Activated gamma-delta T cell treated with Interleukin-2 at 50 U/mL for 16 hours (primary cell): ENCODE measurements around the gene SLC25A23.
A peak's percentile ranks its signal among the peaks of the same experiment; 100 is the strongest.
"Not testable (repeated sequence)": the region's sequence is repeated elsewhere in the genome, so short reads cannot be mapped to it uniquely, and the experiment has no call there.

Experiments
- DNase-seq: peaks from one replicate; pipeline ENCODE4 v3.0.0-alpha.2; 2020

SLC25A23 gene

DNA sequence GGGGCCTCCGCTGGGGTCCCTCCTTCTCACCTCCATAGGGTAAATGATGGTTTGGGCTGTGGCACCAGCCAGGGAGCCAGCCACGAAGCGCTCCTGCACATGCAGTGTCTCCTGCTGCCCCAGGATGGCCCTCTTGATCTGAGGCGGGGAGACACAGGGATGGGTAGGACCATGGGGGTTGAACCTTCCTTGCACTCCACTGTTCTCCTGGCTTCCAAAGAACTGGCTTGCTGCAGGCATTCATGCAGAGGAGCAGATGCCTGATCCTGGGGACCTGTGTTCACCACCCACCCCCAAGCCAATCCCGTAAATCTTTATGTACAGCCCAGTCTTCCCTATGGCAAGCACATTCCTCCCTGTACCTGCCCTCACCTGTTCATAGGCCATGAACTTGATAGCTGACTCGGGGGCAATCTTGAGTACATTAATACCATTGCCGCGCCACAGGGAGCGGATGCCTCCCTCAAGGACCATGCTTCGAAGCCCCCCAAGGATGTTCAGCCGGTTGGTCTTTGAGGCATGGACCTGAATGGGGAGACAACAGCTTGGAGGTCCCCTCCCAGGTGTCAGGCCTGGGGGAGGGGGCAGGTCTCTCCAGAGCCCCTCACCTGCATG lies 5.5 kb downstream of the SLC25A23 start:
- DNase-seq: no peak

DNA sequence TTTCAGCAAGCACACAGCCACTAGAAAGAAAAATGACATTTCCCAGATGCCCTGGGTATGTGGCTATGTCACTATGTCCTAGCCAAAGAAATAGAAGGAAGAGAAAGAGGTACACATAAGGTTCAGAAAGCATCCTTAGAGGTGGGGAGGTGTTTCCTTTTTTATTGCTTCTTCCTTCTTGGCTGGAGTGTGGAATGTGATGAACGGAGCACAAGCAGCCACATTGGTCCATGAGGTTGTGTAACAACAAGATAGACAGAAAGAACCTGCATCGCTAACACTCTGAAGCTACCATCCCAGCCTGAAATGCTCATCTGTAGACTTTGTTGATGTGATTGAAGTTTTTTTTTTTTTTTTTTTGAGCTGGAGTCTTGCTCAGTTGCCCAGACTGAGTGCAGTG lies 6.7 kb downstream of the SLC25A23 start:
- no peak for DNase-seq

DNA sequence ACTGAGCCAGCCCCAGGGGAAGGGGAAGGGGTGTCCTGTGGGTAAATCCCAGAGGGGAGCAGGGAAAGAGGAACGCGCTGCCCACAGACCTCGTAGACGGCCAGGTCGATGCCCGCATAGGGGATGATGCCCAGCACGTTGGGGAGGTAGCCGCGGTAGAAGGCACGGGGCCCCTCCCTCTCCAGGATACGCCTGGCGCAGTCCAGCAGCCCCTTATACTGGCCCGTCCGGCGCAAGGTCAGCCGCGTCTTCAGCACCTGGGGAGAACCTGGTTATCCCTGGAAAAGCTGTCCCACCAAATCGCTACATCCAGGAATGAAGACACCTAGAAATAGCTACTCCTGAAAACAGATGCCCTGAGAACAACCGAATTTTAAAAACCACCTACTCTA lies 7.4 kb downstream of the SLC25A23 start:
- DNase-seq: no peak

DNA sequence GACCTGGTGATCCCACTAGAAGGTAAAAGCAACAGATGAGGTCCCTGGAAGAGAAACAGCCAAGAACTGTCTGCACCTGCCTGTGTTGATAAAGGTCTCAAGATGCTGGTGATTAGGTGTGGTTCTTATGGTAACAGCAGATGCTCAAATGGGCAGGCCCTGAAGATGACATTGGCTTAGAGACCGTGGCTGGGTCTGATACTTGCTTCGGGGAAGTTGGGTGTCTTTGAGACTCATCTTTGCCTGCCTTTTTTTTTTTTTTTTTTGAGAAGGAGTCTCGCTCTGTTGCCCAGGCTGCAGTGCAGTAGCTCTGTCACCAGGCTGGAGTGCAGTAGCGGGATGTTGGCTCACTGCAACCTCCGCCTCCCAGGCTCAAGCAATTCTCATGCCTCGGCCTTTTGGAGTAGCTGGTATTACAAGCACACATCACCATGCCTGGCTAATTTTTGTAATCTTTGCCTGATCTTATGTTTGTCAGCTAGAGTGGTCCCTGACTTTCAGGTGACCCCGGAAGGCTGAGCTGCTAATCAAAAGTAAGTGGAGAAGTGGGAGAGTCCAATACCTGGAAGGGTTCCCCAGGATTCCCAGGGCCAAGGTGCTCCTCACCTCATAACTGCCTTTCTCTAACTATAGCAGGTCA lies 7.9 kb downstream of the SLC25A23 start:
- DNase-seq: no peak

DNA sequence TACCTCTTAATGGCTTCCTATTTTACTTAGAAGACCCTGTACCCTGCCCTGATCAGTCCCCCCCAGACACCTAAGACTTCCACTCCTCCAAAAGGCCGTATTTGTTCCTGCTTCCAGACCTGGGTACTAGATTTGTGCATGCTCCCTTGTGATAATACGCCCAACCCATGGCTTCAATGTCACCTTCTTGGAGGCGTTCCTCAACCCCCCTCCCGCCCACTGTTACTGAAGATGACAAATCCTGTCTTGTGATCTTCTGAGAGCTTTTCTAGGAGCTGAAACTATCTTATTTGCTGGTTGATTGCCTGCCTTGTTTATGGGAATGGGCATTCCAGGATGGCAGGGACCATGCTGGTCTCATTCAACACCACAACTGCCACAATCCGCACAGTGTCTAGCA lies 9.4 kb downstream of the SLC25A23 start:
- no peak for DNase-seq

DNA sequence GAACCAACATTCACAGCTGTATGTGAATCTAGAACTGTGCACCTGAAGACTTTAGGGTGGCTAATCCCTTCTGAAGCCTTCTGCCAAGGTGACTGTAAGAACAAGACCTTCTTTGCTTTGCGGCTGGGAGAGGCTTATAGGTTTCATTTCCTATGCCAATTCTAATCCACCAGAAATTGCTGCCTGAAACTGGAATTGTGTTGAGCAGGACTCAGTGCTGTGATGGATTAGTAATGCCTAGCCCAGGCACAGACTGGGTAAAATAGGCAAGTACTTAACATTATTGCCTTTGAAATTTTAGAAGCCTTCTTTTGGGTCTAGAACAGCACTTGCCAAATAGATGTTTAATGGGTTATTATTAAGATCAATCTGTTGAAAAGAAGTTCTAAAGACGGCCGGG lies 11.5 kb downstream of the SLC25A23 start:
- DNase-seq: no peak

DNA sequence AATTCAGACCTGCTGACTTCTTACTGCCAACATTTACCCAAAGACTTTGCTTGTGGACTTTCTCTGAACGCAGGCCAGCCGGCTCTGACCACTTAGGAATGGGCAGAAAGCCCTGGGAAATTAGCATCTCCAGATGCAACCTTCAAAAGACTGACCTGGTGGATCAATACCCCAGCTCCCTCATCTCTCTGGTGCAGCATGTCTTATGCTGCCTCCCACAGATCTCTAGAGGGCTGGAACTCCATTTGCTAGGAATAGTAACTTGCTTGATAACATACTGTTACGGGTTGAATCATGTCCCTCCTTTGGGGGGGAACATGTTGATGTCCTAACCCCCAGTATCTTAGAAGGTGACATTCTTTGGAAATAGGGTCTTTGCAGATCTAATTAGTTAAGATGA lies 13.1 kb downstream of the SLC25A23 start:
- DNase-seq: no peak

DNA sequence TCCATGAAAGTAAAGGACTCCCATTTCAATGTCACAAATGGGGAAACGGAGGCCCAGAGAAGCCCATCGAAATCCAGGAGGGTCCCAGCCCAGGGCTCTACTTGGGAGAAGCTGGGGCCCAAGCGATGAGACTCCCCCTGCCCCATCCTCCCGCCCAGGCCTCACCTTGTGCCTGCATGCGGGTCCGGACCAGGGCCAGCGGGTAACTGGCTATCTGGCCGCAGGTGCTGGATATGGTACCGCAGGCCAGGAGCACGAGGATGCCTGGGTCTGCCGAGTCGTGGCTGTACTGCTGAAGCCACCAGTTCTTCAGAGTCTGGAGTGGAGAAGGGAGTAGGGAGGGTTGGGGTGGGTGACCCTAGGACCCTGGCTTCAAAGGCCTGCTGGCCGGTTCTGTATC lies 15.6 kb downstream of the SLC25A23 start:
- DNase-seq: no peak

DNA sequence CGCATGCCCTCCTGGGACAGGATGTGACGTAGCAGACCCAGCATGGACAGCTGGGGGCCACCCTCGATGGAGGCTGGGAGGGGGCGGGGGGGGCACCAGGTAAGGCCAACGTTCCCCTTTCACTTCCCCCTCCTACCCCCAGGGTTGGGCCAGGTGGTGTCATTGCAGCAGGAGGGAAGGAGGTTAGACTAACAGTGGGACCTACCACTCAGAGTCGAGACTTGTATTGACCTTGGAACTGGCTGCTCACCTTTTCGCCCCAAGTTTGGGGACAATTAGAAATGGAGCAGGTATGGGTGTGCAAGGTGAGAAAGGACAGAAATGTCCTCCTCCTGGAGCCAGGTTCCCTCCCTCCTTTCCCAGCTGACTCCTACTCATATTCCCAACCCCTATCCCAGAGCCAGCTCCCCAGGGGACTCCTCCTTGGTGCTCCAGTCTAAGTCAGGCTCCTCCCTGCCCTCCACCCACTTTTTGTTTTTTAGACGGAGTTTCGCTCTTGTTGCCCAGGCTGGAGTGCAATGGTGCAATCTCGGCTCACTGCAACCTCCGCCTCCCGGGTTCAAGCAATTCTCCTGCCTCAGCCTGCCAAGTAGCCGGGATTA lies 17.4 kb downstream of the SLC25A23 start:
- DNase-seq: no peak

DNA sequence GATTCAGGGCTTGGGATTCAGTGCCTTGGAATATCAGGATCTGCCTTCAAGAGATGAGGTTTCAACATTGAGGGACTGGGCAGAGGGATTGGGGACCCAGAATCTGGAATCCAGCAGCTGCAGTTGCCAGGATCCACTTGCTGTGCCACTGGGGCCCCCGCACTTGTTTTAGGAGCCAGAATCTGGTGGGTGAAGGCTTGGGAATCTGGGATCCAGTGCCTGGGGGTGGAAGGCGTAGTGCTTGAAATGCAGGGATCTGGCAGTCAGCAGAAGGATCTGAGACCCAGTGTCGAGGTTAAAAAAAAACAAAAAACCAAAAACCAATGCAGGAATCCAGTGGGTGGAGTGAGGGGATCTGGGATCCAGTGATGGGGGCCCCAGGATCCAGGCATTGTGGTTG lies 18.7 kb downstream of the SLC25A23 start:
- no peak for DNase-seq

DNA sequence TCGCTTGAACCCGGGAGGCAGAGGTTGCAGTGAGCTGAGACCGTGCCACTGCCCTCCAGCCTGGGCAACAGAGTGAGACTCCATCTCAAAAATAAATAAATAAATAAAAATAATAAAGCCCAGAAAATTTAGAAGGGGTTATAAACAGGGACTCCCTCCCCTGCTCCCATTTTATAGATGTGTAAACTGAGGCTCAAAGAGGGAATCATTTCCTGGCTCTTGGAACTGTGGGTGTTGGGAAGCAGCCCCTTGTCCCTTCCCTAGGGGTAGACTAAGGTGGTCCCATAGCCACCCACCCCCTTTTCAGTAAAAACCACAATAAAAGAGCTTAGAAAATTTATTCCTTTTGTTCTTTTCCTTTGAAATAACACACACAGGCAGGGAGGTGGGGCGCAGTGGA lies 19.8 kb downstream of the SLC25A23 start:
- no peak for DNase-seq

DNA sequence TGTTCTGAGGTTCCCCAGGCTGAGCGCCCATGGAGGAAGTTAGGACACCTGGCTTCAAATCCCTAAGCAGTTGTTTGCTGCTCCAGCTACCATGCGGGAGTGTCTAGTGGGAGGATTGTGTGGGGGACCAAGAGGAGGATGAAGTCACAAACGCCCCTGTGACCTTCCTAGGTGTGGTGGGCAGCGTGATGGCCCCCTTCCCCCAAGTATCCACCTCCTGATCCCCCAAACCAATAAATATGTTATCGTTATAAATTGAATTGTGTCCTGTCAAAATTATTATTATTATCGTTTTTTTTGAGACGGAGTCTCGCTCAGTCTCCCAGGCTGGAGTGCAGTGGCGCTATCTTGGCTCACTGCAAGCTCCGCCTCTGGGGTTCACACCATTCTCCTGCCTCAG lies 25.9 kb downstream of the SLC25A23 start, which contains the start of gene SLC25A41:
Gene SLC25A41 (minus strand): TSS at position 101 of the 400 bp plus-strand sequence. CDS start 70 bp downstream, at position 31.
- no peak for DNase-seq

DNA sequence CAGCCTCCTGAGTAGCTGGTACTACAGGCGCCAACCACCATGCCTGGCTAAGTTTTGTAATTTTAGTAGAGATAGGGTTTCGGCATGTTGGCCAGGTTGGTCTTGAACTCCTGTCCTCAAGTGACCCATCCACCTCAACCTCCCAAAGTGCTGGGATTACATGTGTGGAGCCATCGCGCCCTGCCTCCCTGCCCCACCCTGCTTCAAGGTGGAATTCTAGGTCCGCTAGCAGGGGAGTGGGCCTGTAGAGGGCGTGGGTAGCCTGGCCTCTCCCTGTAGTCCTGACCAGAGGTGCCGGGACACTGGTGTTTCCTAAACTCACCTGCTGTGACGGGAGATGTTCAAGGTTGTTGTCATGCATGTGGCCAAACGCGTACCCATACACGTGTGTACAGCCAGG lies 26.4 kb downstream of the SLC25A23 start:
- no peak for DNase-seq

DNA sequence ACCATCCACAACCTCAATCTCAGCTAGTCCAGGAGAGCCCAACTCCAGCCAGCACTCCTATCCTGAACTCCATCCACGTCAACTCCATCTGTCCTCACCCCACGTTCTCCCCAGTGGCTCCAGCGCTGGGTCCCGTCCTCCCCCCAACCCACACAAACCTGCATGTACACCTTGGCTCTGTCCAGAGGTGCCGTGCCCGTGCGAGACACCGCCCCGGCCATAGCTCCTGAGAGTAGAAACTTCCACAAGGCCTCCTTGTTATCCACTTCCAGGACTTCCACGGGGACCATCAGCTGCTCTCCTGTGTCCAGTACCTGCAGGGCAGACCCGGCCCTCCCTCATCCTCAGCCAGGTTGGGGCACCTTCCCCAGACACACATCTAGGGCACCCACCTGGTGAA lies 27.7 kb downstream of the SLC25A23 start:
- no peak for DNase-seq

DNA sequence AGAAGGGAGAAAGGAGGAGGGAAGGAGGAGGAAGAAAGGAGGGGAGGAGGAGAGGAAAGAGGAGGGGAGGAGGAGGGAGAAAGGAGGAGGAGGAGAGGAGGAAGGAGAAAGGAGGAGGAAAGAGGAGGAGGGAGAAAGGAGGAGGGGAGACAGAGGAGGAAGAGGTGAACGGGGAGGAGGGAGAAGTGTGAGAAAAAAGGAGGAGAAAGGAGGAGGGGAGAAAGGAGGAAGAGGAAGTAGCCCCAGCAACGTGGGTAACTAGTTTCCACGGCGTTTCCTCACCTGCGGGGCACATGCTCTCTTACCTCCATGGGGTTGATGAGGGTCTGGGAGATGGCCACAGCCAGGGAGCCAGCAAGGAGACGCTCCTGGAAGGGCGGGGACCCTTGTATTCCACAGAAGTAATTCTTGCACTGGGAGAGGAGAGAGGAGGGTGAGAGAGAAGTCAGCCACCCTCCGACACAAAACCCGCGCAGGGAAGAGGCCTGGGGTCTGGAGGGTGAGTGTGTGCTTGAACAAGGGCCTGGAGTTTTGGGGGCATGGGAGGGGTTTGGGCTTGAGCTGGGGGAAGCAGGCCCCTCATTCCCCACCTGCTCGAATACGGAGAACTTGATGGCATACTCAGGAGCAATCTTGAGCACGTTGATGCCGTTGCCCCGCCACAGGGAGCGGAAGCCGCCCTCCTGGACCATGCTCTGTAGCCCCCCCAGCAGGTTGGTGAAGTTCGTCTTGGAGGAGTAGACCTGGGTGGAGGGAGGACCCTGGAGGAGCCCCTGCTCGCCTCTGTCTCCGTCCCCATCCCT lies 30.0 kb downstream of the SLC25A23 start:
- no peak for DNase-seq

DNA sequence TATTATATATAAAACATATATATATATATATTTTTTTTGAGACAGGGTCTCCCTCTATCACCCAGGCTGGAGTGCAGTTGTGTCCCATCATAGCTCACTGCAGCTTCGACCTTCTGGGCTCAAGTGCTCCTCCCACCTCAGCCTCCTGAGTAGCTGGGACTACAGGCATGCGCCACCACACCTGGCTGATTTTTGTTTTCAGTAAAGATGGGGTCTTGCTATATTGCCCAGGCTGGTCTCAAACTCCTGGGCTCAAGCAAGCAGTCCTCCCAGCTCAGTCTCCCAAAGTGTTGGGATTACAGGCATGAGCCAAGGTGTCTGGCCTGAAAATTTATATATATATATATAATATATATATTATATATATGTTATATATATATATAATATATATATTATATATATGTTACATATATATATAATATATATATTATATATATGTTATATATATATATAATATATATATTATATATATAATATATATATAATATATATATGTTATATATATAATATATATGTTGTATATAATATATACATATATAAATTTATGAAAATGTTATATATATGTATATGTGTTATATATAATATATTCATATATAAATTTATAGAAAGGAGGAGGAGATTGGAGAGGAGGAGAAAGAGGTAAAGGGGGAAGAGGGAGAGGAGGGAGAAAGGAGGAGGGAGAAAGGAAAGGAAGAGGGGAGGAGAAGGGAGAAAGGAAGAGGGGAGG lies 30.7 kb downstream of the SLC25A23 start:
- not testable (repeated sequence) for DNase-seq

DNA sequence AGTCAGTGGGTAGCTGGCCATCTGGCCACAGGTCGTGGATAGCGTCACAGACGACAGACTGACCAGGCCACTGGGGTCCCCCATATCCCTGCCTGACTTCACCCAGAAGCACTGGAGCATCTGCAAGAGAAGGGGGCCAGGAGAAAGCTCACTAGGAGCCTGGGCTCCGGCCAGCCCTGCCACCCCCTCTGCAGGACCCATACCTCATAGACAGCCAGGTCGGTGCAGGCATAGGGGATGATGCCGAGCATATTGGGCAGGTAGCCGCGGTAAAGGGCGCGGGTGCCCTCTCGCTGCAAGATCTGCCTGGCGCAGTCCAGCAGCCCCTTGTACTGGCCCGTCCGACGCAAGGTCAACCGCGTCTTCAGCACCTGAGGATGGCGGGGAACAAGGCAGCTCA lies 32.5 kb downstream of the SLC25A23 start:
- DNase-seq: no peak

DNA sequence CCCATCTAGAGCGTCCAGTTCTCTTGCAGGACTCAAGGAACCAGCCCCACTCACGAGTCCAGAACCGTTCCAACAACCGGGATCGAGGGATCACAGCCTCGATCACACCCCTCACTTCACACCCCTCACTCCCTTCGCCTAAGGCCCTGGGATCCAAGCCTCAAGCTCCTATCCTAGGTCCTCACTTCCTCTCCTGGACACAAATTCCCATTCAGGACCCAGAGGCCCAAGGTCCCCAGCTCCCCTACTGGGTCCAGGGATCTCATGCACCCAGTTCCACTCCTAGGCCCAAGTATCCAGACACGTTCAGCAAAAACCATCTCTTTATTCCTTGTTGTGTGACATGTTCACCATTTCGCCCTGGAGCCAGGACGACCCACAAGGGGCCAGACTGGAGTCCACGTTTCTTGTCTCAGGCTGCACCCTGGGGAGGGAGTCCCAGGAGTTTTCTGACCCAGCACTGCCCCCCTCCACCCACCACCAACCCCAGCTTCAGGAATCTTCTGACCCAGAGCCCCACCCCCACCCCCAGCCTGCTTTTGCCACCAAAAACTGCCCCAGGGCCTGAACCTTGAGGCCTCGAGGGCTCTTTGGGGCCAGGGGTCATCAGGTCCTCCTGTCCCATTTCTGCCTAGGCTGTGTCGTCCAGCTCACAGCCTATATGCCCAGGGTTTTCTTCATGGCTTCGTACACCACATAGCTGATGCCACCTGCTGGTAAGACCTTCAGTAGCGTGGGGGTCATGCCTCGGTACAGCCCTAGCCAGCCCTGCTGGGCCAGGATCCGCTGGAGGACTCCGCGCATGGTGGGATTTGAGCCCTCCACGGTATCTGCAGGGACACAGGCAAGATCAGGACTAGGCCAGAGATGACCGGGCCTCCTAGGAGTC lies 33.6 kb downstream of the SLC25A23 start:
- DNase-seq: no peak

DNA sequence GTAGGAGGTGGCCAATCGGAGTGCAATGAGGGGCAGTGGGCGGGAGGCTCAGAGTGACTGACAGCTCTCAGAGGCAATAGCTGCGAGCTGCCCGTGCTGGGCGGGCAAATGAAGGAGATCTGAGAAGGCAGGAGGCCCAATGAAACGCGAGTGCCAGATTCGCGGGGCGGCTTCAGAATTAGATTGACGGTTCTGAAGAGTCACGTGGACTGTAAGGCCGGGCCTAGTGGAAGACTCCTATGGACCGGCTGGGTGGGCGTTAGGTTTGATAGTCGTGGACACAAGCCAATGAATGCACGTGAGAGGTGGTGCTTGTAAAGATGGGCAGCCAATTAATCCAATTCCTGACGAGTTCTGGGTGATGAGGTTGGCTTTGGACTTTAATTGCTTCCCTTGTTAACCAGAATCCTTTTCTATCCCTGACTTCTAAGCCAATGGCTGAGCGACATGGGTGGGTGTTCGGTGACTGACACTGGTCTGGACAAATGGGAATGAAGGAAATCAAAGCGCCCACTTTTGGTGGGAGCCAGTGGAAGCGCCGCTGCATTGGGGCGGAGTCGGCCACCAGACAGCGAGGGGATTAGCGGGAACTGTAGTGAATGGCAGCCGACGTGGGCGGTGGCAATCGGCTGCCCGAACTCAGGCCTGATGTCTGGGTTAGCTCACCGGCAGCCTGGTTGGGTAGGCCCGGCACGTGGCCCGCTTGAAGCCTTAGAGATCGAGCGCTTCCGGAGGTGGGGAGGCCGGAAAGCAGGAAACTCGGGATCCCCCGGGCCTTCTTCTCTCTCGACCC lies 34.5 kb downstream of the SLC25A23 start:
- peak; percentile 98 for DNase-seq

DNA sequence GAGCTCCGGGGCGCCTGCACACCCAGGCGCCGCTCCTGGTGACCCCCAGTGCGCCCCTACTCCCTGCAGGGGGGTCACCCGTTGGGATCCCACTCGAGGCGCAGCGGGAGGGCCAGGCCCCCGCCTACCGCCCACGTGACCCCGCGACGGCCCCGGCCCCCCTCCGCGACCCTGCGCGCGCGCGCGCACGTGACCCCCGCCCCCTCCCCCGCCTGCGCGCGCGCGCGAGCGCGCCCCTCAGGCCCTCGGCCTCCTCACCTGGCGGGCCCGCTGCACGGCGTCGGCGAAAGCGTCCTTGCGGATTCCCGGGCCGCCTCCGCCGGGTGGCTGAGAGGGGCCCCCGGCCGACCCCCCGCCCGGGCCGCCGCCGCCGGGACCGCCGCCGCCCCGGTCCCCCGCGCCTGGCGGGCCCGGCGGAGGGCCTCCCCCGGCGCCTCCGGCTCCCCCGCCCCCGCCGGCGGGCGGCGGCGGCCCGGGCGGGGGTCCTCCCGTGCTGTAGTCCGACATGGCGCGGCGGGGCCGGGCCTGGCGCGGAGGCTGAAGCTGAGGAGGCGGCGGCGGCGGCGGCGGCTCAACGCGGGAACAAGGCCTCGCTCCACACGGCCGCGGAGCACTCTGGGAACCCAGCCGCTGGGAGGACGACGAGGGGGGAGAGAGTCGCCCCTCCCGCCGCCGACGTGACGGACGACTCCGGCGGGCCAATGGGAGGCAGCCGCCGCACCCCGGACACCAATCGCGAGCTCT lies 35.2 kb downstream of the SLC25A23 start, which contains the start of gene KHSRP:
Gene KHSRP (minus strand): TSS at position 617 of the 744 bp plus-strand sequence. CDS start 110 bp downstream, at position 507.
- DNase-seq: no peak
